Activated T-cell treated with anti-CD3 and anti-CD28 coated beads, Interleukin-2, amount 50 U/mL, for 1 hour (primary cell): ENCODE data around the gene MICAL2.
A peak's percentile ranks its signal among the peaks of the same experiment; 100 is the strongest.

Experiments used
- DNase-seq: peaks from one replicate; pipeline ENCODE4 v3.0.0-alpha.2; 2020

MICAL2 gene

GRCh38 chr11:12110201-12110713 is at the start of gene MICAL2:
MICAL2 (plus strand) TSS chr11:12110590; CDS start chr11:12162156, 51,566 bp downstream.
- peak; percentile 87 for DNase-seq

GRCh38 chr11:12061851-12062560 is 48.4 kb upstream of the MICAL2 start:
- no peak for DNase-seq

DNA sequence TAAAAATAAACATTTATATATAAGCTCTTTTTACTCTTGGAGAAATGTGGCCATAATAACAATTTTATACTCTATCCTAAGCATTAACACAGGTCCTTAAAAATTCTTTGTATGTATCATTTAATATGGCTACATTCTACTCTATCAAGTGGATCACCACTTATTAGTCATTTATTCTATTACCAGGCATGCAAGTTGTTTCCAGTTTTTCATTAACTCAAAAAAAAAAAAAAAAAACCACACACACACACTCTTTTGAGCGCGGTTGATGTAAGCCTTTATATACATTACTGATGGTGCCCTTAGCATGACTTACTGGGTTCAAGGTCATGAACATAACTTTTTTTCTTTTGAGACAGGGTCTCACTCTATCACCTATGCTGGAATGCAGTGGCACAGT is 47.1 kb upstream of the MICAL2 start:
- no peak for DNase-seq

- DNase-seq, result no peak
Observed at GRCh38 chr11:12064136-12064953, 46.0 kb upstream of the MICAL2 start.

DNA sequence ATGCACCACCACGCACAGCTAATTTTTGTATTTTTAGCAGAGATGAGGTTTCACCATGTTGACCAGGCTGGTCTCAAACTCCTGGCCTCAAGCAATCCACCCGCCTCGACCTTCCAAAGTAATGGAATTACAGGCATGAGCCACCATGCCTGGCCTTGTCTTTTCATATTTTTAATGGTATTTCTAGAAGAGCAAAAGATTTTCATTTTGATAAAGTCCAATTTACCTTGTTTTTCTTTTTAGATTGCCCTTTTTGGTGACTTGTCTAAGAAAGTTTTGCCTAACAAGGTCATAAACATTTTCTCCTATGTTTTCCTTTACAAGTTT is 45.5 kb upstream of the MICAL2 start:
- no peak for DNase-seq

DNA sequence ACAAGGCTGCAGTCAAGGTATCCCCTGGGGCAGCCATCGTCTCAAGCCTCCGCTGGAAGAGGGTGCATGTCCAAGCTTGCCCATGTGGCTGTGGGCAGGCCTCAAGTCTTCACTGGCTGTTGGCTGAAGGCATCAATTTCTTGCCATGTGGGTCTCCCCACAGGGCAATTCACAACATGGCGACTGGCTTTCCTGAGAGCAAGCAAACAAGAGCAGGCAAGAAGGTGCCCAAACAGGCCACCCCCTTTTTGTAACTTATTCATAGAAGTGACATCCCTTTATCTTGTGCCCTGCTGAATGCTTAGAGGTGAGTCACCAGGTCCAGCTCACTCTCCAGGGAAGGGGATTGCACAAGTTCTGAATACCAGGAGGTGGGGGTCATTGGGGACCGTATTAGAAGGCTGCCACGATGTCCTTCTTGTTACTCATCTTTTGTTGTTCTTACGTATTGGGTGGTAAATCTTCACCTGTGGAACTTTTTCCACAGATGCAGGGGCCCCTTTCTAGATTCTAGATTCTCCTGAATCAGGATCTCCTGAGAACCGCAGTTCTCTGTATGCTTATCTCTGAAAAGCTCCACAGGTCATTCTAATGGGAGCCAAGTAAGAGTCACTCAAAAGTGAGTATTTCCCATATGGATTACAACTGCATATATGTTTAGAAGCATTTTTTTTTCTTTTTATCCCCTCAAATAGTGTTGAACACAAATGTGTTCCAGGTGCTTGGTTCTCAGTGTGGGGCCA is 44.2 kb upstream of the MICAL2 start:
- DNase-seq, result no peak

- DNase-seq, result no peak
Observed at GRCh38 chr11:12066799-12067508, 43.4 kb upstream of the MICAL2 start.

- no peak for DNase-seq
Observed at GRCh38 chr11:12067796-12068357, 42.5 kb upstream of the MICAL2 start.

- DNase-seq, result no peak
Observed at GRCh38 chr11:12069066-12069676, 41.2 kb upstream of the MICAL2 start.

GRCh38 chr11:12070446-12071267 is 39.7 kb upstream of the MICAL2 start:
- DNase-seq, result no peak

GRCh38 chr11:12071574-12071973 is 38.8 kb upstream of the MICAL2 start:
- DNase-seq, result no peak

DNA sequence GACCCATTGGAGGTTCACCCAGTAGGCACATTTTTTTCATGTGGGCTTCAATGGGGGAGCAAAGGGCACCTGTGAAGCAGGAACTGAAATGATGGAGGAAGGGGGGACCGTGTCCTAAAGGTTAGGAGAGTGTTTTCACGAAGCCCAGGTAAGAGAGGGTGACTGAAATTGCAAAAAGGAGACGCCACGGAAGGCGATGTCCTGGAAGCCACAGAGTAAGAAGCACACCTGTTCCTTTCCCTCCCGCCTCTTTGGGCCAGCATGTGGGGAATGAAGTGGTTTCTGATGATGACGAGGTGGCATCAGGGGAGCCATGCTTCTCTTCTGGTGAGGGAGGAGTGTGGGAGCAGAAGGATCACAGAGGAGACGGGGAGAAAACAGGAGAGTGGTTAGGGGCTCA is 37.0 kb upstream of the MICAL2 start:
- no peak for DNase-seq

DNA sequence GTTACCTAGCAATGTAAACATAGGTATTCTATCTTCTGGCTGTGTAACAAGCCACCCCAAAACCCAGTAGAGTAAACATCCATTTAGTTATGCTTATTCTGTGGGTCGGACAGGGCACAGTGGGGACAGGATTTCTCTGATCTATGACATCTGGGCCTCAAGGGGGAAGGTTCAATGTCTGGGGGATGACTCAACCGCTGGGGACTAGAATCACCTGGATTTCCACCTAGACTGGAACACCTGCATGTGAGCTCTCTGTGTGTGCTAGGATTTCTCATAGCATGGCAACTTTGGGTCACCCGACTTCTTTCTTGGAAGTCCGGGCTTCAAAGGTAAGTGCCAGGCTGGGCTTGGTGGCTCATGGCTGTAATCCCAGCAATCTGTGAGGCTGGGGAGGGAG is 36.5 kb upstream of the MICAL2 start:
- DNase-seq, result no peak

DNA sequence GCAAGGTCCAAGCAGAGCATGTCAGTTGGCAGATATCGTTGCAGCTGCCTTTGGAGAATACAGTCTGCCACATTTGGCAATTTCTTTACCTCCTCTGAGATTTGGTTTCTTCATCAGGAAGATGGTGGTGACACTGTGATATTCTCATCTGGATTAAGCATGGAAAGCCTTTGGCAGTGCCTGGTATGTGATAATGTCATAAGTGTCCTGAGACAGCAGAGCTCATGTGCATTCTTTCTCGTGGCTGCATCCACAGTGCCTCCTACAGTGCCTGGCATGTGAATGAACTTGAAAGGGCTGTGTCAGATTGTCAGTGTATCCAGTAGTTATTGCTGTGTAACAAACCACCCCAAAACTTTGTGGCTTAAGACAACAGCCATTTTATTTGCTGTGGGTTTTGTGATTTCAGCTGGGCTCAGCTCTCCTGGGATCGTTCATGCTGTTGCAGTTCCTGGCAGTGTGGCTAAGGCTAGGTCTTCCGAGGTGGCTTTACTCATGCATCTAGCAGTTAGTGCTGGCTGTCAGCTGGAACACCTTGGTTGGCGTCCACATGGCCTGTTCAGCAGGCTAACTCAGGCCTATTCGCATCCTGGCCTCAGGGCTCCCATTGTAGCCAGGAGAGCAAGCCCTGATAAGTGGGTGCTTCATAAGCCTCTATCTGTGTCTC is 35.7 kb upstream of the MICAL2 start:
- no peak for DNase-seq

GRCh38 chr11:12075291-12075690 is 35.1 kb upstream of the MICAL2 start:
- DNase-seq, result no peak

DNA sequence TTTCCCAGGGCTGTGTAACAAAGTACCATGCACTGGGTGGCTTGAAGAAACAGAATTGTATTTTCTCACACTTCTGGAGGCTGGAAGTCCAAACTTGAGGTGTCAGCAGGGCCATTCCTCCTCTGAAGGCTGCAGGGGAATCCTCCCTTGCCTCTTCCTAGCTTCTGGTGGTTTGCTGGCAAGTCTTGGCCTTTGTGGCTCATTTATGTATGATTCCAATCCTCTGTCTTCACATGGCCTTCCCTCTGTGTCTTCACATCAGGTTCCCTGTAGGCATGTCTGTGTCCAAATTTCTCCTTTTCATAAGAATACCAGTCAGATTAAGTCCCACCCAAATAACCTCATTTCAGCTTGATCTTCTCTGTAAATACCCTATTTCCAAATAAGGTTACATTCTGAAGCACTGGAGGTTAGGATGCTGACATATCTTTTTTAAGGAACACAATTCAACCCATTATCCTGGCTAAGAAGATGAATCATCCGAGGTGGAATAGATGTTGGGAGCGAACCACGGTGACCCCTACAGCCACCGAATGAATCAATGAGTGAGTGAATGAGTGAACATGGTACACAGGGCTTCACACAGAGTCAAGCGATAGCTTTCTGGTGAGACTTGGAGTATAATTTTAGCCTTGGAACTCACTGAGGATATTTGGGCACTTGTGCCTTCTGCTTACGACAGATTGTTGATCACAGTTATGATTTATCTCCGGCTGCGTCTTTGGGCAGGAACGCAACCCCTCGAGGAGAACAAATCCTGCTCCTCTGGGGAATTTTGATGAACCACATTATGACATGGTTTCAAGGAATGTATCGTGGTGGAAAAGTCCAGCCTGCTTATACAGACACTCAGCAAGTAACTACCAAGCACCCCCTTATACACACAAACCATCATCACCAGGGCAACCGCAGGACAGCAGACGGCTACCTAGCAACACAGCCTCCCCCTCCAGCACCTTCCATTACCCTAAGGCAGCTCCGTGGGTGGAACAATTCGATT is 34.3 kb upstream of the MICAL2 start:
- no peak for DNase-seq

GRCh38 chr11:12076840-12077534 is 33.4 kb upstream of the MICAL2 start:
- DNase-seq, result no peak

- no peak for DNase-seq
Observed at GRCh38 chr11:12077535-12078280, 32.7 kb upstream of the MICAL2 start.
